Measurements from ENCODE around the gene SP5.

The SP5 gene

DNA sequence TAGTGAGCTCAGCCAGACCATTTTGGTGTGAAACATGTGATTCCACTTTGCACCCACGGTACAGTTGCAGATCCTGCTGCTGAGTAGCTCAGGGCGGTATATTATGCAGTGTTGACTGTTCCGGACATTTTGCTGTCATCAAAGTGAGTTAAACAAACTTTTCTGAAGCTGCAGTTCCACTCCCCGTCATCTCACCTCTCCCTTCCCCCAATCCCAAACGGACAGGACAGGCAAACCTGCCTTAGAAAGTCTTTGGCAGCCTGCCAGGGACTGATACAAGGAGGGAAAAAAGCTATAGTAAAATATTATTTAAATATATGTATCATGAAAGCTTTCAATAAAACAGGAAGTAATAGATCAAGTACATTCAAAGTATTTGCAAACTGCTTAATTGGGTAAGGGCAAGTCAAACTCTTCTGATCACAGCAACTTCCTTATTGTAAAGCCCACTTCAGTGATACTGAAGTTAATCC lies 35.5 kb upstream of the SP5 start:
- DNase-seq (ENCODE audit: low read depth), result no peak
- H3K4me3 ChIP-seq (replicated peaks; ENCODE audit: low read depth, low read length), result no peak overlapping the region
- TF ChIP-seq CTCF (IDR thresholded peaks at IDR 0.05; ENCODE audit: low read length, missing control alignments), result no peak

DNA sequence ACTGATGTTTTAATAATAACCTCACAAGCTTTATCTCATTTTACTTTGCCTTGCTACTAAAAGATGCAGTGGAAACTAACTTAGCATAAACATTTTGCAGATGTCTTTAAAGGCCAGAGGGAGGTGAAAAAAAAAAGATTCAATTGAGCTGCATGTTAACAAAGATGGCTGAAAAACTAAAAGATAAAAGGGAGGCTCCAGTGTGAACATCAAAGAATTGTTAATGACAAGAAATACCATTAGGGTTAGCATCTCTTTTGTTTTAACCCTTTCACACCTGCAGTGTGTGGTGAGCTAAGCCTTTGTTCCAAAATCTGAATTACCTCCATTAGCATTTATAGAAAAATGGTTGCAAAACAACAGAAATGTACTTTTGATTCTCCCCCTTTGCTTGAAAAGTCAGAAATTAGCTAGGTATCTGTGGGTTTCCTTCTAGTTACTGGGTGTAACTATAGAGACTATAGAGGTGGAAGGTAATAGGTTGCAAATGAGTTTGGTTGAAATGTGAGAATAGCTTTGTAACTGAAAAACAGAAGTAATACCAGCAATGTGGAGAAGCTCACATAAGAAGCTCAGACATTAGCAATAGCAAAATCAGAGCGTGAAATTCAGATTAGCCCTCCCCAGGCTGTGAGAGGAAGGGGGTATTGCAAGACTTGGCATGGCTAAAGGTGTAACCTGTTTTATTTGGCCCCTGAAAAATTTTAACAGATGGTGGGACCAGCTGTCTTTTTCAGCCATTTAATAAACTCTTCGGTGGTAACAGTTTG lies 34.8 kb upstream of the SP5 start:
- no peak for TF ChIP-seq CTCF (IDR thresholded peaks at IDR 0.05; ENCODE audit: low read length, missing control alignments)
- DNase-seq (ENCODE audit: low read depth), result no peak
- no peak overlapping the region for H3K4me3 ChIP-seq (replicated peaks; ENCODE audit: low read depth, low read length)

- TF ChIP-seq CTCF (IDR thresholded peaks at IDR 0.05; ENCODE audit: low read length, missing control alignments), result no peak
- no peak overlapping the region for H3K4me3 ChIP-seq (replicated peaks; ENCODE audit: low read depth, low read length)
- no peak for DNase-seq (ENCODE audit: low read depth)
Measured at GRCh38 chr2:170681311-170681710, 33.8 kb upstream of the SP5 start.

- DNase-seq (ENCODE audit: low read depth), result no peak
- TF ChIP-seq CTCF (IDR thresholded peaks at IDR 0.05; ENCODE audit: low read length, missing control alignments), result no peak
- H3K4me3 ChIP-seq (replicated peaks; ENCODE audit: low read depth, low read length), result no peak overlapping the region
Measured at GRCh38 chr2:170685591-170685990, 29.5 kb upstream of the SP5 start.

DNA sequence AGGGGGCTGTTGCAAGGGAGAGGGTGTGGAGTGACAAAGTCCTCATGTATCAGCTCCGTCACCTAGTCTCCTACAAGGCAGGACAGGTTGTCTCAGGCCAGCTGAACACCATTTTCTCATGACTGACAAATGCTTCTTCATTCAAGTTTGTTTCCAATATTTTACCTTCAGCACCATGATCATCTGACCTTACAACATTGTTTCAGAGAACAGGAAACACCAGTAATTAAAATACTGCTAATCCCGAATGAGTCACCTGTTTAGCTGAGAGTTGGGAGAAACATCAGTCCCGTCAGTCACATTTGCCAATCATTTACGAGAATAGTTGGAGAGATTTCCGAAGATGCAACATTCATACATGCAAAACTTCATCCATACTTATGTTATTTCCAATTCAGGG lies 25.7 kb upstream of the SP5 start:
- no peak for DNase-seq (ENCODE audit: low read depth)
- TF ChIP-seq CTCF (IDR thresholded peaks at IDR 0.05; ENCODE audit: low read length, missing control alignments), result no peak

DNA sequence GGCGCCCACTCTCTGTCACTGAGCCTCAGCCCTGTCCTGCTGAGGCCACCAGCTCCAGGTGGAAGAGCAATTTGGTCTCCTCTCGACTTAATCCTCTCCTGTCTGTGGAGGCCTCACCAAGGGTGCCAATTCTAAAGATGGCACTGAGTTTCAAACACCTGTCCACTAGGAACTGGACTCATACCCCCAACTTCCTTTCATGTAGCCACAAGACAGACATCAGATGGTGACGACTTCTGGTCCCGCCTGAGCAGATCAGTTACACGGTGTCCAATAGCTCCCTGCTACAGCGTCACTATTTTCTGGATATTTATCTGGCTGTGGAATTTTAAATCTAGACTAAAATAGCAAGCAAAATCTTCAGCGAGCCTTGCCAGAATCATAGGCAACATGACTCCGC lies 24.5 kb upstream of the SP5 start:
- no peak for TF ChIP-seq CTCF (IDR thresholded peaks at IDR 0.05; ENCODE audit: low read length, missing control alignments)
- no peak for DNase-seq (ENCODE audit: low read depth)

More for the DNA sequence above, 25.7 kb upstream of the SP5 start:
- no peak overlapping the region for H3K4me3 ChIP-seq (replicated peaks; ENCODE audit: low read depth, low read length)

DNA sequence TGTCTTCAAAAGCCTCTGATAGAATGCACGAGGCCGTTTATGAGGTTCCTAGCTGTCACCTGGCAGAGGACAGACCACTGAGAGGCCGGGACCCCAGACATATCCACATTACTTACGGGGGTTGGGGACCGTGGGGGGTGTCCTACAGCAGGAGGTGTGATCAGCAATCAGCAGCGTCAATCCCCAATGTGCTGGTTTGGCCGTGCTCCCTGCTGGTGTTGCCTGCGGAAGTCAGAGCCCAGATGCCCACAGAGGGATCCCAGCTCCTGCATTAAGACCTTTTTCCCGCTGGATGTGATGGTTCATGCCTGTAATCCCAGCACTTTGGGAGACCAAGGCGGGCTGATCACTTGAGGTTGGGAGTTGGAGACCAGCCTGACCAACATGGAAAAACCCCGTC lies 20.8 kb upstream of the SP5 start:
- TF ChIP-seq CTCF (IDR thresholded peaks at IDR 0.05; ENCODE audit: low read length, missing control alignments), result no peak
- H3K4me3 ChIP-seq (replicated peaks; ENCODE audit: low read depth, low read length), result no peak overlapping the region
- DNase-seq (ENCODE audit: low read depth), result no peak

More for the DNA sequence above, 24.5 kb upstream of the SP5 start:
- no peak overlapping the region for H3K4me3 ChIP-seq (replicated peaks; ENCODE audit: low read depth, low read length)
